Lower leg skin (tissue), 4 donors: ENCODE measurements around the gene OR5B17. TPM values are rescaled to one million over a fixed set of nuclear protein-coding genes. Genes with fewer than 3 reads are reported as not detected.

Experiments used
- DNase-seq, 2 donors: peaks; one replicate each; pipeline ENCODE4 v3.0.0-alpha.2; 2019; ENCODE audit warnings: low spot score in 2 of 2
- H3K4me3 ChIP-seq: fragments of 200-600 bp; sonication (generic); 2 replicates; pipeline ENCODE4 v1.5.1; 2017; ENCODE audit warnings: mild to moderate bottlenecking, low read depth; ENCODE audit not compliant: poor library complexity, severe bottlenecking
- POLR2A ChIP-seq, 2 donors: fragments of 450-650 bp; IDR thresholded peaks; one replicate each; pipeline ENCODE4 v1.6.1; 2016 to 2017; ENCODE audit warnings: antibody characterized with exemption in 2 of 2, mild to moderate bottlenecking in 1 of 2, moderate library complexity in 1 of 2
- WGBS, 2 donors: methylation state at CpG; one replicate each; pipeline ENCODE4 v1.1.5; 2018; 5-methylcytosine and 5-hydroxymethylcytosine counted together
- intact Hi-C: fragments of 100-400 bp; cut with DNase I; formaldehyde crosslinking; loops from one replicate; pipeline ENCODE4 v1.15.0; 2023; ENCODE audit warnings: low total_unique reads
- total RNA-seq, 4 donors: library from RNA; depleted of rRNA; stranded (reverse); fragments of >200 nt; gene quantifications; one replicate each; pipeline ENCODE4 v1.1.0, GENCODE V29; 2016
- TF ChIP-seq, protein P1 (sequence below), 3 donors: fragments of 450-650 bp; IDR thresholded peaks; one replicate each; pipeline ENCODE4 v1.5.1; 2016; ENCODE audit warnings: antibody characterized with exemption in 3 of 3, mild to moderate bottlenecking in 3 of 3, moderate library complexity in 2 of 3

Gene OR5B17
- total RNA-seq, 4 donors from 2014 or later, result not detected

DNA sequence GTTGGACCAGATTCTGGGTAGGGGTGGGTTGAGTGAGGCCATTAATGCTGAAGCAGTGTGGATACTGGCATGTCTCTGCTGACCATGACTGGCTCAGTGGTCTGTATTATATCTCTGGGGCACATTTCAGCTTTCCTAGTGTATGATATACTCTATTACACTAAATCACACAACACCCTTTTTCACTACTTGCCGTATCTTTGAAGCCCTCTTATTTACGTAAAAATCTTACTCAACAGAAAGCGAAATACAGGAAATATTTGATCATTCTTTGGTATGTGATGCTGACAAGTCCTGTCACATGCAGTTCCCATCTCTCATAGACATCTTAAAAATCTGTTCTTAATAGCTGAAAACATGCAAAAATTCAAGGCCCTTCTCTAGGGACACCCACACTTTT, 40.3 kb downstream of the OR5B17 start:
- TF ChIP-seq, protein P1, sequence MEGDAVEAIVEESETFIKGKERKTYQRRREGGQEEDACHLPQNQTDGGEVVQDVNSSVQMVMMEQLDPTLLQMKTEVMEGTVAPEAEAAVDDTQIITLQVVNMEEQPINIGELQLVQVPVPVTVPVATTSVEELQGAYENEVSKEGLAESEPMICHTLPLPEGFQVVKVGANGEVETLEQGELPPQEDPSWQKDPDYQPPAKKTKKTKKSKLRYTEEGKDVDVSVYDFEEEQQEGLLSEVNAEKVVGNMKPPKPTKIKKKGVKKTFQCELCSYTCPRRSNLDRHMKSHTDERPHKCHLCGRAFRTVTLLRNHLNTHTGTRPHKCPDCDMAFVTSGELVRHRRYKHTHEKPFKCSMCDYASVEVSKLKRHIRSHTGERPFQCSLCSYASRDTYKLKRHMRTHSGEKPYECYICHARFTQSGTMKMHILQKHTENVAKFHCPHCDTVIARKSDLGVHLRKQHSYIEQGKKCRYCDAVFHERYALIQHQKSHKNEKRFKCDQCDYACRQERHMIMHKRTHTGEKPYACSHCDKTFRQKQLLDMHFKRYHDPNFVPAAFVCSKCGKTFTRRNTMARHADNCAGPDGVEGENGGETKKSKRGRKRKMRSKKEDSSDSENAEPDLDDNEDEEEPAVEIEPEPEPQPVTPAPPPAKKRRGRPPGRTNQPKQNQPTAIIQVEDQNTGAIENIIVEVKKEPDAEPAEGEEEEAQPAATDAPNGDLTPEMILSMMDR (IDR thresholded peaks at IDR 0.05), result no peak
- no peak for TF ChIP-seq POLR2A (IDR thresholded peaks at IDR 0.05)
- H3K4me3 ChIP-seq, result no peak overlapping the region

DNA sequence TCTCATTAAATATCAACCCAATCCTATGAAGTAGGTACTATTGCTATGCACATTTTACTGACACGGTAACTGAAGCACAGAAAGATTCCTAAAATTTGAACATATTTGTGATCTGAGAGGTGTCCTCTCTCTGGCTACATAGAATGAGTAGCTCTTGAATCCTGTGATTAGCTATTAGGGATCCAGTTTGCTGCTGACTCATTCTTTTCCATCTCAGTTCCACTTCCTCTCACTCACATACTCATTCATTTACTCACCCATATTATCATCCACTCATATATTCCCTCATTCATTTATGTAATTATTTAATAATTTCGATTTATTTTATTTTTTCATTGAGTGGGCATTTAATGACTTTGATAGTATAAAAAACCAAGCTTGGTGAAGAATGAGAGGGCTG, 42.7 kb downstream of the OR5B17 start:
- intact Hi-C loops, result no loop called here
- H3K4me3 ChIP-seq, result no peak overlapping the region
- no peak for DNase-seq
- no peak for TF ChIP-seq POLR2A (IDR thresholded peaks at IDR 0.05)
- TF ChIP-seq, protein P1 (IDR thresholded peaks at IDR 0.05), result no peak
- 74 to 76% methylated on average over 2 of the region's 2 CpGs for WGBS, 2 donors

More for the DNA sequence above, 40.3 kb downstream of the OR5B17 start:
- no peak for DNase-seq
- intact Hi-C loops, result no loop called here
- 38% methylated on average over 3 of the region's 3 CpGs for WGBS, 2 donors

Other genes starting within 250 kb of the OR5B17 start
- not detected for gene OR9I1, start 233.5 kb downstream of the OR5B17 start, total RNA-seq
- gene OR9Q2, start 170.0 kb downstream of the OR5B17 start, total RNA-seq, result under 1 TPM in 1 of 4 donors, not detected in 3; 0.65 TPM
- not detected for gene OR1S2, start 154.9 kb downstream of the OR5B17 start, total RNA-seq
- gene OR1S1, start 146.3 kb downstream of the OR5B17 start, total RNA-seq, result not detected
- gene OR10Q1, start 130.2 kb downstream of the OR5B17 start, total RNA-seq, result not detected
- not detected for gene OR10W1, start 90.8 kb downstream of the OR5B17 start, total RNA-seq
- gene OR5B3, start 47.8 kb upstream of the OR5B17 start, total RNA-seq, result not detected
- gene OR5B2, start 69.1 kb upstream of the OR5B17 start, total RNA-seq, result not detected
- gene OR5B12, start 83.2 kb upstream of the OR5B17 start, total RNA-seq, result not detected
- not detected for gene OR5B21, start 149.0 kb upstream of the OR5B17 start, total RNA-seq
- gene LPXN, start 216.8 kb upstream of the OR5B17 start, total RNA-seq, result 1 to 10 TPM; 4.1 to 7.7 (median 5.4) TPM
- 10 to 100 TPM; 46.4 to 58.4 (median 51.7) TPM for gene ZFP91, start 220.0 kb upstream of the OR5B17 start, total RNA-seq